Thoracic aorta (tissue), 2 donors: Measurements from ENCODE around the gene HOMEZ. TPM values are rescaled to one million over a fixed set of nuclear protein-coding genes. Genes with fewer than 3 reads are reported as not detected.
"Not testable (repeated sequence)": the region's sequence is repeated elsewhere in the genome, so short reads cannot be mapped to it uniquely, and the experiment has no call there.

Experiments
- ATAC-seq: fragments of 150-250 bp; one replicate; pipeline ENCODE4 v1.8.0; 2017; ENCODE audit warnings: low read depth; ENCODE audit not compliant: insufficient number of reproducible peaks, low FRiP score
- DNase-seq: peaks from one replicate; pipeline ENCODE4 v3.0.0-alpha.2; 2020; ENCODE audit warnings: low spot score
- H3K27ac ChIP-seq, 2 donors: fragments of 200-600 bp; sonication (generic); 1 replicate in 1 of 2; 2 replicates in 1 of 2; pipeline ENCODE4 v1.5.1; 2016; ENCODE audit warnings: mild to moderate bottlenecking in 2 of 2, moderate library complexity in 2 of 2
- H3K27me3 ChIP-seq: fragments of 200-600 bp; sonication (generic); replicated peaks from 2 replicates; pipeline ENCODE4 v1.6.0; 2016; ENCODE audit warnings: mild to moderate bottlenecking; ENCODE audit not compliant: insufficient read depth
- H3K36me3 ChIP-seq: fragments of 200-600 bp; sonication (generic); one replicate; pipeline ENCODE4 v1.5.1; 2016
- H3K4me1 ChIP-seq, 2 donors: fragments of 200-600 bp; sonication (generic); 1 replicate in 1 of 2; 2 replicates in 1 of 2; pipeline versions ENCODE4 v1.5.1 to v1.6.0; 2016; ENCODE audit warnings: low read depth in 2 of 2, mild to moderate bottlenecking in 1 of 2; ENCODE audit not compliant: control insufficient read depth in 1 of 2
- H3K4me3 ChIP-seq: fragments of 200-600 bp; sonication (generic); 2 replicates; pipeline ENCODE4 v1.5.1; 2016; ENCODE audit warnings: mild to moderate bottlenecking
- H3K9me3 ChIP-seq: fragments of 200-600 bp; sonication (generic); 2 replicates; pipeline ENCODE4 v1.5.1; 2016
- CTCF ChIP-seq: fragments of 200-600 bp; sonication (generic); IDR thresholded peaks from one replicate; pipeline ENCODE4 v1.5.1; 2019; ENCODE audit warnings: antibody characterized with exemption
- total RNA-seq, 2 donors: library from RNA; depleted of rRNA; stranded (reverse); fragments of >200 nt; gene quantifications; one replicate each; pipeline versions ENCODE4 v1.1.0 to v1.2.3, GENCODE V29; 2016

The HOMEZ gene
- total RNA-seq, 2 donors from 2014 or later: 4.6 to 6.2 TPM

GRCh38 chr14:23242076-23242475 lies 43.9 kb downstream of the HOMEZ start:
- H3K27ac ChIP-seq: no peak overlapping the region
- no peak for TF ChIP-seq CTCF
- DNase-seq (no peak), ATAC-seq (no peak)
- H3K27me3 ChIP-seq: no peaks in the 10 kb centered on the region
- no peaks in the 10 kb centered on the region for H3K9me3 ChIP-seq
- peaks cover 0 to 4% of the 10 kb centered on the region in 2 donors for H3K4me1 ChIP-seq
- H3K36me3 ChIP-seq: no peaks in the 10 kb centered on the region
- no peak overlapping the region for H3K4me3 ChIP-seq

GRCh38 chr14:23241061-23241715 lies 44.7 kb downstream of the HOMEZ start:
- not testable (repeated sequence) for DNase-seq, H3K27ac ChIP-seq, H3K9me3 ChIP-seq, H3K36me3 ChIP-seq, ATAC-seq, H3K27me3 ChIP-seq, H3K4me1 ChIP-seq, H3K4me3 ChIP-seq

- Histone ChIP-seq H3K4me1 (peaks cover 0 to 4% of the 10 kb centered on the region in 2 donors), H3K9me3 (no peaks in the 10 kb centered on the region), H3K36me3 (no peaks in the 10 kb centered on the region), H3K27me3 (no peaks in the 10 kb centered on the region), H3K27ac (no peak overlapping the region), H3K4me3 (no peak overlapping the region)
- no peak for ATAC-seq
- no peak for TF ChIP-seq CTCF
- DNase-seq: no peak
Observed at GRCh38 chr14:23240661-23241060, 45.3 kb downstream of the HOMEZ start.

- TF ChIP-seq CTCF: no peak
- Histone ChIP-seq H3K27me3 (no peaks in the 10 kb centered on the region), H3K4me3 (peak within 1 kb of the TSS; percentile 64), H3K9me3 (no peaks in the 10 kb centered on the region), H3K36me3 (no peaks in the 10 kb centered on the region), H3K27ac (no peak within 1 kb of the TSS), H3K4me1 (peaks cover 0 to 4% of the 10 kb centered on the region in 2 donors)
- DNase-seq (peak; percentile 56), ATAC-seq (peak; percentile 88)
Observed at GRCh38 chr14:23237772-23238594, 47.9 kb downstream of the HOMEZ start, which contains the start of gene RNF212B. Gene RNF212B (plus strand): TSS chr14:23237936. CDS start chr14:23240346, 2,410 bp downstream.

- H3K27me3 ChIP-seq, H3K27ac ChIP-seq, DNase-seq, H3K36me3 ChIP-seq, ATAC-seq, H3K4me3 ChIP-seq, H3K9me3 ChIP-seq, H3K4me1 ChIP-seq: not testable (repeated sequence)
Observed at GRCh38 chr14:23232241-23232808, 53.6 kb downstream of the HOMEZ start.

GRCh38 chr14:23228812-23229211 lies 57.1 kb downstream of the HOMEZ start:
- Histone ChIP-seq H3K4me3 (no peak overlapping the region), H3K27me3 (no peaks in the 10 kb centered on the region), H3K9me3 (no peaks in the 10 kb centered on the region), H3K36me3 (no peaks in the 10 kb centered on the region), H3K27ac (no peak overlapping the region), H3K4me1 (no peaks in the 10 kb centered on the region)
- no peak for DNase-seq
- TF ChIP-seq CTCF: no peak
- ATAC-seq: no peak
